Natural killer cell (primary cell): ENCODE data around the gene GLIS1. TPM values are rescaled to one million over a fixed set of nuclear protein-coding genes. Genes with fewer than 3 reads are reported as not detected.

Experiments used
- ATAC-seq, 3 donors: fragments of 150-1000 bp in 2 of 3; fragments of 200-7000 bp in 1 of 3; cut with Tn5 transposase; 1 replicate in 1 of 3; 2 replicates in 2 of 3; pipeline ENCODE4 v1.10.0; 2021; ENCODE audit warnings: mild to moderate bottlenecking in 2 of 3, moderate library complexity in 2 of 3
- DNase-seq, 2 donors: peaks; one replicate each; pipeline versions ENCODE4 v3.0.0 to v3.0.0-alpha.2; 2013 to 2021; ENCODE audit warnings: mixed read lengths in 1 of 2
- H3K27ac ChIP-seq: one replicate; pipeline ENCODE4 v1.5.1; 2013; ENCODE audit warnings: mild to moderate bottlenecking, low read length
- H3K27me3 ChIP-seq: one replicate; pipeline ENCODE4 v1.6.1; 2013; ENCODE audit warnings: low read length; ENCODE audit not compliant: control insufficient read depth, insufficient read depth
- H3K36me3 ChIP-seq: one replicate; pipeline ENCODE4 v1.6.1; 2013; ENCODE audit warnings: low read length; ENCODE audit not compliant: control insufficient read depth, insufficient read depth
- H3K4me1 ChIP-seq: one replicate; pipeline ENCODE4 v1.6.1; 2013; ENCODE audit warnings: low read length; ENCODE audit not compliant: control insufficient read depth, insufficient read depth
- H3K4me3 ChIP-seq: one replicate; pipeline ENCODE4 v1.5.1; 2013; ENCODE audit warnings: low read length
- H3K9me3 ChIP-seq: one replicate; pipeline ENCODE4 v1.6.1; 2013; ENCODE audit warnings: low read length; ENCODE audit not compliant: control insufficient read depth, insufficient read depth
- H3K27ac Mint-ChIP-seq, 2 donors: one replicate each; pipeline ENCODE4 v1.8.0; 2022; ENCODE audit warnings: mild to moderate bottlenecking in 2 of 2, mixed read lengths in 2 of 2, moderate library complexity in 1 of 2
- H3K27me3 Mint-ChIP-seq, 2 donors: one replicate each; pipeline ENCODE4 v1.8.0; 2022; ENCODE audit warnings: low read depth in 2 of 2, mixed read lengths in 2 of 2
- H3K36me3 Mint-ChIP-seq: one replicate; pipeline ENCODE4 v1.8.0; 2022; ENCODE audit warnings: mixed read lengths
- H3K4me1 Mint-ChIP-seq, 2 donors: one replicate each; pipeline ENCODE4 v1.8.0; 2022; ENCODE audit warnings: mixed read lengths in 2 of 2
- H3K4me3 Mint-ChIP-seq: one replicate; pipeline ENCODE4 v1.8.0; 2022; ENCODE audit warnings: mild to moderate bottlenecking, moderate library complexity, mixed read lengths
- H3K9me3 Mint-ChIP-seq, 2 donors: one replicate each; pipeline ENCODE4 v1.8.0; 2022; ENCODE audit warnings: mixed read lengths in 2 of 2
- CTCF ChIP-seq: fragments of 200-600 bp; IDR thresholded peaks from one replicate; pipeline ENCODE4 v1.8.0; 2022; ENCODE audit warnings: antibody characterized with exemption
- WGBS: methylation state at CpG from one replicate; pipeline ENCODE4 v1.1.7; 2013; ENCODE audit warnings: missing lambda C conversion rate; ENCODE audit not compliant: insufficient coverage; 5-methylcytosine and 5-hydroxymethylcytosine counted together
- intact Hi-C: fragments of 100-400 bp; cut with micrococcal nuclease; formaldehyde crosslinking; loops from one replicate; pipeline ENCODE4 v1.14.2; 2022
- total RNA-seq, 4 donors: library from RNA; stranded (reverse); fragments of 120-200 nt in 1 of 4; gene quantifications; one replicate each; pipeline versions ENCODE4 v1.2.3 to v1.2.4, GENCODE V29; 2013 to 2022

GLIS1 gene
- total RNA-seq, 3 donors from 2014 or later (not counting 1 experiment from before 2014, with no cell fraction given): not detected

GRCh38 chr1:53585565-53585964 is 153.4 kb downstream of the GLIS1 start:
- peaks cover 52 to 56% of the 10 kb centered on the region in 2 donors for H3K4me1 Mint-ChIP-seq
- DNase-seq (peak in 1 of 2 donors; percentile 16), ATAC-seq (no peak)
- 85% methylated on average over 1 of the region's 1 CpG for WGBS
- no peaks in the 10 kb centered on the region for H3K9me3 ChIP-seq
- no peak overlapping the region for H3K4me3 ChIP-seq
- peak overlapping the region; percentile 78 for H3K4me3 Mint-ChIP-seq
- H3K4me1 ChIP-seq: peaks cover 56% of the 10 kb centered on the region
- intact Hi-C loops: no loop called here
- H3K36me3 Mint-ChIP-seq: no peaks in the 10 kb centered on the region
- H3K9me3 Mint-ChIP-seq: no peaks in the 10 kb centered on the region
- no peak overlapping the region for H3K27ac ChIP-seq
- no peaks in the 10 kb centered on the region for H3K36me3 ChIP-seq
- peaks cover 7% of the 10 kb centered on the region for H3K27me3 ChIP-seq
- TF ChIP-seq CTCF: no peak
- H3K27me3 Mint-ChIP-seq: peaks cover 48 to 57% of the 10 kb centered on the region in 2 donors
- H3K27ac Mint-ChIP-seq: peak overlapping the region; percentile 87 to 94

- H3K27me3 ChIP-seq: peaks cover 7% of the 10 kb centered on the region
- H3K4me3 Mint-ChIP-seq: peak overlapping the region; percentile 78
- DNase-seq: peak; percentile 67 to 82
- H3K4me1 Mint-ChIP-seq: peaks cover 52 to 56% of the 10 kb centered on the region in 2 donors
- H3K36me3 ChIP-seq: no peaks in the 10 kb centered on the region
- H3K36me3 Mint-ChIP-seq: no peaks in the 10 kb centered on the region
- no peaks in the 10 kb centered on the region for H3K9me3 Mint-ChIP-seq
- TF ChIP-seq CTCF: no peak
- peaks cover 56% of the 10 kb centered on the region for H3K4me1 ChIP-seq
- H3K27ac Mint-ChIP-seq: peak overlapping the region; percentile 87 to 94
- ATAC-seq: peak; percentile 69 to 77 (median 77)
- 8% methylated on average over 2 of the region's 5 CpGs for WGBS
- H3K27me3 Mint-ChIP-seq: peaks cover 52% of the 10 kb centered on the region in 2 donors
- H3K9me3 ChIP-seq: no peaks in the 10 kb centered on the region
- H3K4me3 ChIP-seq: no peak overlapping the region
- peak overlapping the region; percentile 25 for H3K27ac ChIP-seq
- intact Hi-C loops: no loop called here
These were observed 153.8 kb downstream of the GLIS1 start for GRCh38 chr1:53585129-53585528.

GRCh38 chr1:53584777-53585107 is 154.2 kb downstream of the GLIS1 start:
- intact Hi-C loops: no loop called here
- H3K27me3 ChIP-seq: peaks cover 7% of the 10 kb centered on the region
- H3K4me3 ChIP-seq: no peak overlapping the region
- H3K27ac ChIP-seq: peak overlapping the region; percentile 25
- Mint-ChIP-seq H3K27me3 (peaks cover 49 to 51% of the 10 kb centered on the region in 2 donors), H3K9me3 (no peaks in the 10 kb centered on the region), H3K27ac (peak overlapping the region; percentile 87 to 94), H3K36me3 (no peaks in the 10 kb centered on the region), H3K4me3 (peak overlapping the region; percentile 78), H3K4me1 (peaks cover 52 to 56% of the 10 kb centered on the region in 2 donors)
- no peak for TF ChIP-seq CTCF
- peaks cover 56% of the 10 kb centered on the region for H3K4me1 ChIP-seq
- no peaks in the 10 kb centered on the region for H3K9me3 ChIP-seq
- ATAC-seq (no peak), DNase-seq (no peak)
- no peaks in the 10 kb centered on the region for H3K36me3 ChIP-seq
- 61% methylated on average over 2 of the region's 2 CpGs for WGBS
